ENCODE results near the gene DNER.

Gene DNER

DNA sequence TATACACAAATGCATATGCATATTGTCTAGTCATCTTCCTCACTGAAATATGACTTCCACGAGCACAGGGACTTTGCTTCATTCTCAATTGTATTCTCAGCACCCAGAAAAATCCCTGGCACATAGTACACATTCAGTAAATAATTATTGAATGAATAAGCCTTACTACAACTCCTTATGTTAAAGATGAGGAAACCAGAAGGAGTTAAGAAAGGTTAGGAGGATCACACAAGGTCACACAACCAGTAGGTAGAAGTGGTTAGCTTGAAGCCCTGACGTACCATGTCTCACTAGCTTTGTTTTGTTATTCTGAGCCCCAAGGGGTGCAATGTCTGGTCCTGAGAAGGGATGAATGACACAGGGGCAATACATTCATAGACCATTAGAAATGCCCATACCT, 222.3 kb downstream of the DNER start:
- DNase-seq (ENCODE audit: low read depth in 2 of 2): no peak

DNA sequence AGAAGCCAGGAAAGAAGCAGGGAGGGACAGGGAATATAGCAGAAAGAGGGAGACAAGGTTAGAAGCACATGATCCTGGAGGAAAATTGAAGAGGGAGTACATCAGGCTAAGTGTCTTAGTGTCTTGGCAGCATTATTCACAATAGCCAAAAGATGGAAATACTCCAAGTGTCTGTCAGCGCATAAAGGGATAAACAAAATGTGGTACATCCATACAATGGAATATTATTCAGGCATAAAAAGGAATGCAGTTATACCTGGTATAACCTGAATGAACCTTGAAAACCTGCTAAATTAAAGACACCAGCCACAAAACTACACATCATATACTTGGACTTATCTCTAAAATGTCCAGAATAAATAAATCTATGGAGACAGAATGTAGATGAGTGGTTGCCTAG, 224.2 kb downstream of the DNER start:
- DNase-seq (ENCODE audit: low read depth in 2 of 2): no peak

DNA sequence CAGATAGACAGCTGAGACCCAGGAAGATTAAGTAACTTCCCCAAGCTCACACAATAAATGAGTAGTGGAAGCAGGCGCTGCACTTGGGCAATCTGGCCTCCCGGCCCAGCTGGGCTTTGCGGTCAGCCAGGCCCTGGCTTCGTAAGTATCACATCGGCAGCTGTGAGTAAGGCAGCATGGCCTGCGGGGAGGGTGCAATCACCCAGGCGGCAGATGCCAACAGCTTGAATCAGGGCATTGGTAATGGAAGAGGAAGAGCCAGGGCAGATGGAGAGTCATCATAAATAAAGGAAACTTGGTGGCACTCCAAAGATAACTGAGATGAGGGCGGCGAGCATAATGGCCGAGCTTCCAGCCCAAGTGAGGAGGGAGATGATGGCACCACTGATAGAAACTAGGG, 225.3 kb downstream of the DNER start:
- no peak for DNase-seq (ENCODE audit: low read depth in 2 of 2)

DNA sequence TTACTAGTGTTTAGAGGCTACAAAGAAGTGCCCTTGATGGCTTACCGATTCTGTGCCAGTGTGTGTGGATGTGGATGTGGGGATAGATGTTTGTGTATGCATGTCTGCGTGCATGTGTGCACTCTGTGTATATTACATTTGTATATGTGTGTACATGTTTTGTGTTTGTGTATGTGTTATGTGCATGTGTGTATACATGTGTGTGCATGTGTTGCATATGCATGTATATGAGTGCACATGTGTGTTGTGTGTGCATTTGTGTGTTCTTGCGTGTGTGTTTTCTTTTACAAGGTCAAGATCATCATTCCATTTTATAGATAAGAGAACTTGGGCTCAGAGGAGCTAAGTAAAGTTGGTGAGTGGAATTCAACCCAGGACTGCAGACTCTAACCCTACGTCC, 226.1 kb downstream of the DNER start:
- DNase-seq (ENCODE audit: low read depth in 2 of 2): no peak

DNA sequence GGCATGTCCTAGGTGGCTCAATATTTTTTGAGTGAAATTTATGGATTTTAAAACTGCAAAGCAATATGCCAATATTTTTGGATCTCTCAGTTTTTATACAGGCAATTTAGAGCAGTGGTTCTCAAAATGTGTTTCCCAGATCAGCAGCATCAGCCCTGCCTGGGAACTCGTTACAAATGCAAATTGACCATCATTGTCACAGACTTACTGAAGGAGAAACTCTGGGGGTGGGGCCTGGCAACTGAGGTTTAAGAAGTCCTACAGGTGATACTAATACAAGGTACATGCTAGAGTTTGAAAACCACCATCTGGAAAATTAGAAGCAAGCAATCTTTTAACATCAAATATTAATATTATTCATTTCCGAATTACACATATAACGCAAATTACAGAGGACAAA, 227.7 kb downstream of the DNER start:
- DNase-seq (ENCODE audit: low read depth in 2 of 2): no peak

DNA sequence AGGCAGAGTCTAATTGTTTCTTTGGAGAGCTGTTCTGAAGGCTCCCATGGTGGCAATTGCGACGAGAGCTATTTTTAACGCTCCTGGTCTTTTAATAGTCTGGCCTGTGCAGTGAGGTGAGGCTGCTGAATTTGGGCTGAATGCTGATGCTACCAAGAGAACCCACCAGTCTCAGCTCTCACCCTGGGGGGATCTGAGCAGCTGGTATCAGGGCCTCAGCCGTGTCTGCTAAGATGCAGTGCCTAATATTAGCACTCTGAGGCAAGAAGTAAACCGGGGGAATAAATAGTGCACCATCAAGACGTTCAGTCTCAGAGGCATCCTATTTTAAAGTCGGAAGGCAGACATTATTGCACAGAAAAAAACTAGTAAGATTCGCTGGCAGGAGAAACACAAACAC, 228.5 kb downstream of the DNER start:
- no peak for DNase-seq (ENCODE audit: low read depth in 2 of 2)

DNA sequence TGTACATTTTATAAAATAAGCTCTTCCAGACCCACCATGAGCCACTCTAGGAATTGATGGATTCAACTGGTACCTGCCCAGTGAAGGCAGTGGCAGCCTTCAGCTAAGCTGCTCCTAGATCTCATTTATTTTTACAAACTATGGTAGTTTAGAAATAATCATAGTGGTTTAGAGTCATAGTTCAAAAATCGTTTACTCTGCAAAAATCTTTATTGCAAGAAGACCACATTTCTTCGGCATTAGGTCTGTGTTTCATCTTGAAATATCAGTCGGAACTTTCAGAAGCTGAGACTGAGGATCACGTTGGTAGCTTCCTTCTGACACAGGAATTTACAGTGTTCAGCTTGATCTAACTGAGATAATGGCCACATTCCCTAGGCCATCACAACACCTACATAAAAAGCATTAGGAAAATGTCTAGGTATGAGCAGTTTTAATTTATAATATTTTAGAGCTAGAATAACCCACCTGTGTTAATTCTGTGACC, 237.0 kb downstream of the DNER start:
- DNase-seq (ENCODE audit: low read depth in 2 of 2): no peak

DNA sequence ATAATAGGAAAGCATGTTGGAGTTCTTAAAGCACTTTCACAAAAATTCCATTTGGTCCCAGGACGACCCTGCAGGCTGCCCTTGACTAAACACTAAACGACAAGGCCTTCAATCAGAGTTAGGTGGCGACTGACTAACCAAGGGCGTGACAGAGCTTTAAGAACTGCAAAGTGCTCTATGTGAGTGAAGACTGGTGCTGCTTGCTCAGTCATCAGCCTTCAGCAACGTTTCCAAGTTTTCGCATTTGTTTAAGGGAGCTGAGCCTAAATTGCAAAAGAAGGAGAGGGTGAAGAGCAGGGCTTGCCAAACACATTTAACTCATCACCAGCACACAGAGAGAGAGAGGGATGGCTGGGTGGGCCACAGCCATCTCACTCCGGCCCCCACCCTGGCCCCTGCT, 238.6 kb downstream of the DNER start:
- no peak for DNase-seq (ENCODE audit: low read depth in 2 of 2)

DNA sequence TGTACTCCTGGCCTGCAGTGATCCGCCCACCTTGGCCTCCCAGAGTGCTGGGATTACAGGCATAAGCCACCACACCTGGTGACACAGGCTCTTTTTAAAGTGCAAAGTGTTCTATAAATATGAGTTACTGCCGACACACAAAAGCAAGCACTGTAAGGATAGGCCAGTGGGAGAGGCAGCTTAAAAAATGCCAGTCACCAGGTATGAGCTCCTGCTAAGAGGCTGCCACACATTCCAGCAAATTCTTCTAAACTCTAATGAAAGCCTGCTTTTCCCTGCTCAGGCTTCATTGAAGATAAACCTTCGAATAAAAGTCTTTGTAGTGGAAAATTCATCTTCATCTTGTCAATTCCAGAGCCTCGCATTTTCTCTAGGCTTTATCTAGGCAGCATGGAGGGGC, 240.2 kb downstream of the DNER start:
- DNase-seq (ENCODE audit: low read depth in 2 of 2): no peak

DNA sequence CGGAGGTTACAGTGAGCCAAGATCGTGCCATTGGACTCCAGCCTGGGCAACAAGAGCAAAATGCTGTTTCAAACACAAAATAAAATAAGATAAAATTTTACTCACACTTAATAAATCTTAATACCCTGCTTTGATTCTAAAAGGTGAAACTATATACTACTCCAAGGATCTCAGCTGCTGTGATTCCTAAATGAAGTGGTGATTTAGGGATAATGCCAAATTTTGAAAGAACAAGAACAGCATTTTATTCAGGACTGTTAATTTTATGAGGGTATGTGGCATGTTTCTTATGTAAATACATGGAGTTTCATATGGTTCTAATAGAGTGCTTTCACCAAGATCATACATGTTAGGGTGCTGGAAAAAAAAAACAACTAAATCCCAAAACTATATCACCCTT, 243.6 kb downstream of the DNER start:
- DNase-seq (ENCODE audit: low read depth in 2 of 2): no peak

DNA sequence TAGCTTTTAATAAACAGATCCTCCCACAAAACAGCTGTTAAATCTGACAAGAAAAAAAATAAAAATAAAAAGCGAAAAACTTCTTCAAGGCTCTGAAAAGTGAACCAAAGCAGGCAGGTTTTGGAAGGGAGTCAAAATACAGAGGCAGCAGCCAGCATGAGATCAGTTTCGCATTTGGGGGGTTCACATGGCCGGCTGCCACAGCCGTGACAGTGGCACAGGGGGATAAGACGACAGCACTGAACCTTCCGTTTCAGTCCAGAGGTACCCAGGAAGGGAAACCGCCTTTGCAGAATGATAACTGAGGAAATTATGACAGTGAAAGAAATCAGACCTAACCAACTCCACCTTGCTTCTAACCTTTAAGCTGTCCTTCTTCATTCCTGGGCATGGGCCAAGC, 246.6 kb downstream of the DNER start:
- no peak for DNase-seq (ENCODE audit: low read depth in 2 of 2)

DNA sequence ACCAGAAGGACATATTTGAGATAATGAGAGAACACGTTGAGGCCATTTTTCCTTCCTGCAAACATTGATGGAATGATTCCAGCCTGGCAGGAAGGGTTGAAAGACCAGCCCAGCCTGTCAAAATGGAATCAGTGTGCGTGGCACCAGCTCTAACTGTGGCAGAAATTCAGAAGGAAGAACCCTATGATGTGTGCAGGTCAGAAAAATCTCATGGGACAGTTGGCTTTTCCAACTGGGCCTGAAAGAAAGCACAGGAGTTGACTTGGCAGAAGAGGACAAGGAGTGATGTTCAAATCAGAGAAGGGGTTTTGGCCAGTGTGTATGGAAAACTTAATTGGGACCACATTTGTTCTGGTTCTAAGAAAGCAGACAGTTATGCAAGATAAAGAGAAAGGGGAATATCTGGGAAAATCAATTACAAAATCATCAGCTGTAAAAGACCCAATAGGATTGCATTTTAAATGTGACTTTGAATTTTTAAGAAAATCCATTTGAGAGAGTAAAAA, 250.5 kb downstream of the DNER start:
- DNase-seq (ENCODE audit: low read depth in 2 of 2): no peak

DNA sequence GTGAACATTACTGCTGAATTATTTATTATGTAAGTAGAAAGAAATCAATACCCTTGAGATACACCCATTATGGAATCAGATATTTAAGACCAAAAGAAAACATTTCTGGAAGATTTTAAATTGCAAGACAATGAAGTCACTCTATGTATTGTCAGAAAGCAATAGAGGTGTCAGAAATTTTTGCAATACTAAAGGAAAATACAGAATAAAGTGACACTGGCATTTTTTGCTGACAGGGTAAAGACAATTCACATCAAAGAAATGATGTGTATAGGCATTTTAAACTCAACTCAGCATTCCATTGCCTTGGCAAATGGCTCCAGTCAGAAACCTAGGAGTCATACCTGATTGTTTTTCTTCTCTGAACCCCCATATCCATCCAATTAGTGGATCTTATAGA, 252.2 kb downstream of the DNER start:
- no peak for DNase-seq (ENCODE audit: low read depth in 2 of 2)

DNA sequence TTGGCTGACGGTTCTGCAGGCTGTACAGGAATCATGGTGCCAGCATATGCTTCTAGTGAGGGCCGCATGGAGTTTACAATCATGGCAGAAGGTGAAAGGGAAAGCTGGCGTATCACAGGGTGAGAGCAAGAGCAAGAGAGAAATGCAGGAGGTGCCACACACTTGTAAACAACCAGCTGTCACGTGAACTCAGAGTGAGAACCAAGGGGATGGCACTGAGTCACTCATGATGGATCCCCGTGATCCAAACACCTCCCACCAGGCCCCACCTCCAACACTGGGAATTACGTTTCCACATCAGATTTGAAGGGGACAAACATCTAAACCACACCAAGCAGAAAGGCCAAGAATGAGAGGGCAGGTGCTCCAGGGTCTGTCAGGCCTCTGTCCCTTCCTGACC, 258.3 kb downstream of the DNER start:
- DNase-seq (ENCODE audit: low read depth in 2 of 2): no peak

DNA sequence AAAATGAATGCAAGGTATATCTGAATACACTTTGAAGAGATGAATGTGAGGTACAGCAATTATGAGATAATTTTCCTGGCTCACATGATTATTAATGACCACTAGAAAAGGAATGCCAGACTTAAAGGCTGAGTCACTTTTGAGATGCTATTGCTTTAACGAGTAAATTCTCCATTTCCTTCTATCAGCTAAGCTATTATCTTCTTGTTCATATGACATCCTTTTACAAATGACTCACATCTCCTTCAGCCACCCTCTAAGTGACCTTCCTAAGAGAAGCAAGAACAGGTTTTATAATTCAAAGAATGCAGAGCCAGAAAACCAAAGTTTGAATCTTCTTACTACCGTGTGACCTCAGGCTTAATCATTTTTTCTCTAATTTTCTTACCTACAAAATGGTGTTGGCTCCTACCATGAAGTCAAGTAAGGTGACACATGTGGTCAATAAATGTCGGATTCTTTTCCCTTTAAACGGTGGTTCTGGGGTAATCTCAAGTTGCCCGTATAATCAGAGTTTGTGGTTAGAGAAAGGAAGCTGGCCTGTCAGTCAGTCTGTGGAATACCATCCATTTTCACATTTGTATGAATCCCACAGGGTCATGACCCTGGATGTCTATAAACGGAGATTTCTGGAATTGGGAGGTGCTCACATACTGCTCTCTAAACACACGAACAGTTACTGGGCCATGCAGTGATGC, 259.3 kb downstream of the DNER start:
- no peak for DNase-seq (ENCODE audit: low read depth in 2 of 2)

DNA sequence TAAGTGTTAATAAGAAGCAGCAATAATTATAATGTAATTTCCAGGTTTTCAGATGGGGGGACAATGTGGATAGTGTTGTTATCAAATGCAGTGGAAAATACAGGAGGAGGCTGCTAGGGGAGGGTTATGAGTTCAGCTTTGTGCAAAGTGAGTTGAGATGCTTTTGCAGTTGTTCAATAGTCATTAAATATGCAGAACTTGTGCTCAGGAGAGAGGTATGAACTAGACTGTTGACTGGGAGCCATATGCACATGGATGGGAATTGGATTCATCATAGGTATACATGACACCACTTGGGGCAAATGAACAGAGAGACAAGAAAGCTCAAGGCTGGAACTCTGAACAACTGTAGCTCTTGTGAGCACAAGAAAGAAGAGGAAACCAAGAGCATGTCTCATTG, 261.1 kb downstream of the DNER start:
- no peak for DNase-seq (ENCODE audit: low read depth in 2 of 2)

DNA sequence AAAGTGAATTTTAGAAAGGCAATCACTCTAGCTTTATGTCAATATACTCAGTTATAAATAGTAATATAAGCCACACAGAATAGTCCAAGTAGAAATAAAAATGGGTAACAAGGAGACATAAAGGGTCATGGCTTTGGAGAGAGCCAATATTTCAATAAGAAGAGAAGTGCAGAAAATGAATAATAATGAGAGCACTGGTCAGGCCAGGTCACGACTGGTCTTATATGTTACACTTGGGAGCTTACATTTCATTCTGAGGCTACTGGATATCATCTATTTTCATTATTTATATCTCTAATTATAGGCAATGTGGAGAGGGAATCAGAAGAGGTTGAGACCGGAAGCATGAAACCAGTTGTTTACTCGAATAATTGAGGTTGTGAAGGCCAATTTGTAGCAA, 262.5 kb downstream of the DNER start:
- DNase-seq (ENCODE audit: low read depth in 2 of 2): no peak

DNA sequence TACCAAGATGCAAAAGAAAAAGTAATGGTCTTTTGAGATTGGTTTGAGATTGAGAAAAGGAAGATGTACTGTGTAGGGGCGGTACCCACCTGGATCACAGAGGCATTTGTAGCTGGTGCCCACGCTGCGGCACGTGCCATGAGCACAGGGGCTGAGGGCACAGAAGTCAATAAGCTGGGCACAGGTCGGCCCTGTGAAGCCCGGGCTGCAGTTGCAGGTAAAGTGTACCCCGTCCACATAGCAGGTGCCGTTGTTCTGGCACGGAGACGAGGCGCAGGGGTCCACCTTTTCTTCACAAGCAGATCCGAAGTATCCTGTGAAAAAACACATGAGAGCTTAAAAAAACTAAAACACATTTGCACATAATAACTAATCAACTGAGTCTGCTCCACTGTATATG, 267.1 kb downstream of the DNER start:
- no peak for DNase-seq (ENCODE audit: low read depth in 2 of 2)

DNA sequence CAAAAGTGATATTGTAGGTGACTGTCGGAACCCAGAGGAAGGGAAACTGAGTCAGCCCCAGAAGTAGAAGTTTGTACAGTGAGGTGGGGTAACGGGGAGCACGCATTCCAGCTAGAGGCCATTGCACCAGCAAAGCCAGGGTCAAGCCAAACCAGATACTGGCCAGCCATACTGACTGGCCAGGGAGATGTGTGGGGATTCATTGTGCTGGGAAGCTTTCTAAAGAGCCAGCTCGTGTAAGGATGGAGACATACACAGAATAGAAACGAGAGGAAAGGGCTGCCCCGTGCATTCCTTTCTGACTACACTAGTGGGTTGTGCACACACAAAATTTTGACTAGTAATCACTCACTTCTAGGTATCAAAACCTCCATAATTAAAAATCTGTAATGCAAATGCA, 268.0 kb downstream of the DNER start:
- DNase-seq (ENCODE audit: low read depth in 2 of 2): no peak

DNA sequence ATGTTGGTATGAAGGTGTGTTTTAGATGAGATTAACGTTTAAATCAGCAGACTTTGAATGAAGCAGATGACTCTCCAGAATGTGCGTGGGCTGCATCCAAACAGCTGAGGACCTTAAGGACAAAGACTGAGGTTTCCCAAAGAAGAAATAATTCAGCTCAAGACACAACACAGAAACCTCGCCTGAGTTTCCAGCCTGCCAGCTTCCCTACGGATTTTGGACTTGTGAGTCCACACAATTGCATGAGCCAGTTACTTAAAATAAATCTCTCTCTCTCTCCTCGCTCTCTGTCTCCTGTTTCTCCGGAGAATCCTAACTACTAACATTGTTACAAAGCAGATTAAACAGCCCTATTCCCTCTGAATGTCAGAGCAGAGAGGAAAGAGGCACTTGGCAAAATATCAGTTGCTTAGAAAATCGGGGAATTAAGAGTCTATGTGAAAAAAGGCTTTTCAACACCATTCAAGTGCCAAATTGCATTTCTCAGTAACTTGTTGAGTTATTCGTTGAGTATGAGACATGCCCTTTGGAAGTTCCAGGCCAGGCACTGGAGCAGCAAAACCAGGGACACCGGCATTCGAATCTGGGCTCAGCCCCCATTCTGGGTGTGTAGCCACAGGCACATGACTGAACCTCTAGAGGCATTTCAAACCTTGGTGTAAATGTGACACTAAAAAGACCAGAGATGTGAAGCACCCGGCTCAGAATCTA, 268.7 kb downstream of the DNER start:
- no peak for DNase-seq (ENCODE audit: low read depth in 2 of 2)

DNA sequence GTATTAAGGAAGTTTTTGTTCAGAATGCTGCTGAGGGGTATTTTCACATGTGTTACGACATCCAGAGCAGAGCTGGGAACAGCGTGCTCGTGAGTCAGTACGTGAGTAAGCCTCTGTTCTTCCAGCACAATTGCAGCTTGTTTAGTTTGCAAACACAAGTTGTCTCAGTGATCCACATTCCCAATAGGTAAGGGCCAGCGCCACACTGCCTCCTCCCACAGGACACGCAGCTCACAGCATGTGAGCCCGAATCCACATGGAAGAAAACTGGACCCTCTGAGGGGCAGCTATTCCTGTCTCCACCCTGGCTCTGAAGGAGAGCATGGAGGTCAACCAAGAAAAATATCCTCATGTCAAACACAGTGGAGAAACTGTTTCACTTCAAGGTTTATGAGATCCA, 269.3 kb downstream of the DNER start:
- no peak for DNase-seq (ENCODE audit: low read depth in 2 of 2)

DNA sequence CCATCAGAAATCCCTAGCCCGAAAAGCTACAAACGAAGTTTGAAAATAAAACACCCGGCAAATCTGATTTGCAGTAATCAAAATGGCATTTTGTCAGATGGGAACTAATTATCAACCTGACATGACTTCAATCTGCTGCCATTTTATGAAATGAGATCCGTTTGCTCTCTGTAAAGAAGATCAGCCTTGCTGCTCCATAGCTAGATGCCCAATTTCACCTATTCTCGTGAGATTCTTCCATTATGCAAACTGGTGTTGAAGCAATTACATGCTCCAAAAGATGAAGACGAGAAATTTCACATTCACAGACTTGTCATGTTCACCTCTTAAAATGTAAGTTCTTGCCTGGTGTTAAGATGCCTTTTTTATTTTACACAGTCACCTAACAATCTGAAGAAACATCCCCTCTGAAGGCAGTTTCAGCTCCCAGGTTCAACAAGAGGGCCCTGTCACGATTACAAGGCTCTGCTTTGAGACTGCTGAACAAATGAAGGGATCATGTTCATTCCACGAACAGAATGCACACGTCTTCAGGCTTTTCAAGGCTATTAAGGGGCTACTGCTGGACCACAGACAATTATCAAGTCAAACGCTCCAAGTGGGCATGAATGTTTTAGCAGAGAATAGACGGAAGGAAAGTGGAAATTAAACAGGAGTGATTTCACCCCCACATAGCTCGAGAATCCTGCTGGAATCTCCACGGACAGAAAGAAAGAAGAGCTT, 270.6 kb downstream of the DNER start:
- no peak for DNase-seq (ENCODE audit: low read depth in 2 of 2)

DNA sequence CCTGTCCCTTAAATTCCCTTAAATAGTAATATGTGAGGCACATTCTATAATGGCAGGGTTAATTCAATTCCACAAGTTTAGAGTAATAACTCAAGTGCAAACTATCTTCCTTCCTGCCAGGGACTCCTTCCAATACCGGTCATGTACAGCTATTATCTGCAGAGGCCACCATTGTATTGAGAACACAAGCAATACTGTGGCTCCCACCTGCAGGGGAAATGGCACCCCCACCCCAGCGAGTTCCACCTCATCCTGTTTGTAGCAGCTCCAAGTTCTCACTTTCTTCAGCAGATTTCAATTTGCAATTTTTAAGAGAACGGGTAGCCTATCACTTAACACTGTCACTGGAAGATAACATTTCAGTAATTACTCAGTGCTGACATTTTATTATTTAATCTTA, 271.2 kb downstream of the DNER start:
- DNase-seq (ENCODE audit: low read depth in 2 of 2): no peak
